HEK293T (cell line): ENCODE measurements around the gene PLA2G15.

Experiments used
- BHLHE40 ChIP-seq: fragments of 450-650 bp; IDR thresholded peaks from 2 replicates; pipeline ENCODE4 v1.6.1; 2016; ENCODE audit warnings: mild to moderate bottlenecking, moderate library complexity, borderline replicate concordance
- FOXA1 ChIP-seq: fragments of 450-650 bp; IDR thresholded peaks from 2 replicates; pipeline ENCODE4 v1.6.1; 2016; ENCODE audit warnings: mild to moderate bottlenecking
- FOXK2 ChIP-seq: fragments of 450-650 bp; IDR thresholded peaks from 2 replicates; pipeline ENCODE4 v1.6.1; 2016; ENCODE audit warnings: mild to moderate bottlenecking
- SUZ12 ChIP-seq: fragments of 450-650 bp; IDR thresholded peaks from 2 replicates; pipeline ENCODE4 v1.6.1; 2016; ENCODE audit warnings: mild to moderate bottlenecking

DNA sequence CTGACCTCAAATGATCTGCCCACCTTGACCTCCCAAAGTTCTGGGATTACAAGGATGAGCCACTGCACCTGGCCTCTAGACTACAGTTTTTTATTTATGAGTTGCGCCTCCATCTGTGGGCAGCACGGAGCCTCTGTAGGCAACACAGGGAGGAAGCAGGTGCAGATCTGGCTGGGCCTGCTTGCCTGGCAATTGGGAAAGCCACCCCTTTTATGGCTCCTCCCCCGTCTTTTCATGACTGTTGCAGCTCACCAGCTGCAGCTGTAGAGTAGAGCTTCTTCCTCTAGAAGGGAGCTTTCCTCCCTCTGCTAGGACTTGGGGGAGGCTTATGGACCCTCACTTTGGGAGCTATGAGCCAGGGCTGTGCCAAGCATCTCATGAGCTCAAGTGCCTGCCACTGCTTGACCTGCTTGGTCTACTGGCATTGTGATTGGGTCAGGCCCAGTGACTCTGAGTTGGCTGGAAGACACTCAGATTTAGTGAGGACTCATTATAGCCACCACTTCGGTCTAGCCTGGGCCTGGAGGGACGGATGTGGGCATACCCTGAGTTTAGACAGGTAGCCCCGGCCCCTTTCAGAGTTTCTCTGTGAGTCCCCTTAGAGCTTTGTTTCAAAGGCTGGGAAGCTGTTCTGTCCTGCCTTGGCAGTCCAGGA, 12.2 kb downstream of the PLA2G15 start:
- TF ChIP-seq BHLHE40: no peak
- TF ChIP-seq FOXK2: no peak
- no peak for TF ChIP-seq FOXA1
- TF ChIP-seq SUZ12: no peak
